ENCODE data around the gene SLC1A2. TPM values are rescaled to one million over a fixed set of nuclear protein-coding genes. Genes with fewer than 3 reads are reported as not detected.

SLC1A2 gene
- total RNA-seq, 4 donors from 2014 or later, result 0.17 to 0.69 (median 0.37) TPM

- no peak for DNase-seq (ENCODE audit: extremely low spot score)
- 86% methylated on average over 13 of the region's 13 CpGs for WGBS
- Histone ChIP-seq H3K36me3 (no peaks in the 10 kb centered on the region), H3K4me3 (no peak overlapping the region), H3K27me3 (no peaks in the 10 kb centered on the region), H3K9me3 (no peaks in the 10 kb centered on the region), H3K4me1 (peaks cover 8 to 21% (median 17%) of the 10 kb centered on the region in 4 donors), H3K27ac (replicated peaks in 1 of 4) (no peak overlapping the region)
- TF ChIP-seq EP300 (IDR thresholded peaks at IDR 0.05) (no peak), POLR2AphosphoS5 (IDR thresholded peaks at IDR 0.05) (no peak), CTCF (IDR thresholded peaks at IDR 0.05) (no peak), POLR2A (IDR thresholded peaks at IDR 0.05; ENCODE audit: low read depth) (no peak)
- intact Hi-C loops (cut with DNase I), result loop anchor here (2.0 to 5.0 kb wide), 2 partner anchors 464 to 804 kb away; no protein-coding TSS in a partner anchor
Observed at GRCh38 chr11:35390737-35391682, 28.3 kb downstream of the SLC1A2 start.

GRCh38 chr11:35389897-35390465 lies 29.4 kb downstream of the SLC1A2 start:
- DNase-seq (ENCODE audit: extremely low spot score), result no peak
- Histone ChIP-seq H3K27me3 (no peaks in the 10 kb centered on the region), H3K9me3 (peaks cover 0 to 3% (median 0%) of the 10 kb centered on the region in 4 donors), H3K4me3 (no peak overlapping the region), H3K4me1 (peaks cover 8 to 21% (median 17%) of the 10 kb centered on the region in 4 donors), H3K27ac (replicated peaks in 1 of 4) (no peak overlapping the region), H3K36me3 (no peaks in the 10 kb centered on the region)
- WGBS, result 89% methylated on average over 6 of the region's 6 CpGs
- intact Hi-C loops (cut with DNase I), result loop anchor here (2.0 to 5.0 kb wide), 2 partner anchors 463 to 803 kb away; no protein-coding TSS in a partner anchor
- no peak for TF ChIP-seq POLR2AphosphoS5 (IDR thresholded peaks at IDR 0.05)
- no peak for TF ChIP-seq EP300 (IDR thresholded peaks at IDR 0.05)
- no peak for TF ChIP-seq POLR2A (IDR thresholded peaks at IDR 0.05; ENCODE audit: low read depth)
- TF ChIP-seq CTCF (IDR thresholded peaks at IDR 0.05), result no peak

GRCh38 chr11:35389112-35389511 lies 30.2 kb downstream of the SLC1A2 start:
- 72% methylated on average over 1 of the region's 1 CpG for WGBS

GRCh38 chr11:35388061-35388460 lies 31.3 kb downstream of the SLC1A2 start:
- intact Hi-C loops (cut with DNase I), result no loop called here
- no peaks in the 10 kb centered on the region for H3K36me3 ChIP-seq
- H3K4me1 ChIP-seq, result peaks cover 8 to 21% (median 17%) of the 10 kb centered on the region in 4 donors
- H3K4me3 ChIP-seq, result no peak overlapping the region
- no peaks in the 10 kb centered on the region for H3K27me3 ChIP-seq
- TF ChIP-seq POLR2AphosphoS5 (IDR thresholded peaks at IDR 0.05) (no peak), POLR2A (IDR thresholded peaks at IDR 0.05; ENCODE audit: low read depth) (no peak), EP300 (IDR thresholded peaks at IDR 0.05) (no peak), CTCF (IDR thresholded peaks at IDR 0.05) (no peak)
- no peak overlapping the region for H3K27ac ChIP-seq (replicated peaks in 1 of 4)
- H3K9me3 ChIP-seq, result peaks cover 0 to 4% (median 0%) of the 10 kb centered on the region in 4 donors
- no peak for DNase-seq (ENCODE audit: extremely low spot score)
- WGBS, result 89% methylated on average over 5 of the region's 5 CpGs

More at GRCh38 chr11:35389112-35389511, 30.2 kb downstream of the SLC1A2 start:
- TF ChIP-seq CTCF (IDR thresholded peaks at IDR 0.05), result no peak
- TF ChIP-seq EP300 (IDR thresholded peaks at IDR 0.05), result no peak
- no peak for TF ChIP-seq POLR2AphosphoS5 (IDR thresholded peaks at IDR 0.05)
- no peak for TF ChIP-seq POLR2A (IDR thresholded peaks at IDR 0.05; ENCODE audit: low read depth)
- Histone ChIP-seq H3K27ac (replicated peaks in 1 of 4) (no peak overlapping the region), H3K36me3 (no peaks in the 10 kb centered on the region), H3K9me3 (peaks cover 0 to 4% (median 0%) of the 10 kb centered on the region in 4 donors), H3K27me3 (no peaks in the 10 kb centered on the region), H3K4me1 (peaks cover 8 to 21% (median 17%) of the 10 kb centered on the region in 4 donors), H3K4me3 (no peak overlapping the region)
- no peak for DNase-seq (ENCODE audit: extremely low spot score)
- intact Hi-C loops (cut with DNase I), result no loop called here
